T-helper 1 cell treated with Interleukin-12 subunit alpha and Interleukin-12 subunit beta and Interleukin-4 antibody, amounts not matched to agents 30 ng/mL and 1 ng/mL, for 36 hours (primary cell): ENCODE results near the gene DNAJC13. TPM values are rescaled to one million over a fixed set of nuclear protein-coding genes. Genes with fewer than 3 reads are reported as not detected.
"Not testable (repeated sequence)": the region's sequence is repeated elsewhere in the genome, so short reads cannot be mapped to it uniquely, and the experiment has no call there.

Experiments
- intact Hi-C: fragments of 100-400 bp; cut with micrococcal nuclease; formaldehyde crosslinking; loops from one replicate; pipeline ENCODE4 v1.15.1; 2024
- total RNA-seq: library from RNA; stranded (reverse); gene quantifications from 2 replicates; pipeline ENCODE4 v1.2.3, GENCODE V29; 2022

Gene DNAJC13
- total RNA-seq, 1 donor from 2014 or later, result 35.4 TPM

DNA sequence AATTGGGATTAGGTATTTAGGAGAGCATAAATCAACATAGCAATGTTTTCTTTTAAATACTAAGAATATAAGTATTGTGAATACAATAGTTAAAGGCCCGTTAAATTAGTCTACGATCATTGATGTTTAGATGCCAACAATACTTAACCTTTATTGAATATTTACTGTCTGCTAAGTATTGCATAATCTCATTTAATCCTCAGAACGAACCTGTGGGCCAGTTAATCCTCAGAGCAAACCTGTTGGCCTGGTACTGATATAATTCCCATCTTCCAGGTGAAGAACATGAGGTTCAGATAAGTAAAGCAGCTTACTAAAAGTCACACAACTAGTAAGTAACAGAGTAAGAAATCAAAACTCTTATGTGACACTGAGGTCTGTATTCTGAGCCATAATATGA, 122.4 kb downstream of the DNAJC13 start:
- intact Hi-C loops, result loop anchor here (5.0 kb wide), 1 partner anchor 883 kb away; no protein-coding TSS in a partner anchor

DNA sequence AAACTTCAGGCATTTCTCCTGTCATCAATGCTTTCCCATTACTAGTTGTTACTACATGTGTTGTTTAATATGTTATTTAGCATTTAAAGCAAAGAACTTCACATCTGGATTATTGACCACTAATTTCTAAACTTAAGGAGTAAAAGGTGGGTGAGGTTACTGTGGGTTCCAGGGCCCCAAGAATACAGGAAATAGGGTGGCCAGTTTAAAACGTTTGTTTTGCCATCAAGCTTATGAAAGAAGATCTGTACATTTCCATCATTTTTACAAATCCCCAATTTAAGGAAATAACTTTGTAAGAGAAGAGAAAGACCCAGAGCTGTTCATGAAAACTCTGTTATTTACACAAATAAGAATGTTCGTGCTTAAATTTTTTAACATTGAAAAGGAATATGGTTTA, 125.3 kb downstream of the DNAJC13 start:
- intact Hi-C loops, result no loop called here

- intact Hi-C loops, result no loop called here
Observed at GRCh38 chr3:132543011-132543739, 125.9 kb downstream of the DNAJC13 start.

GRCh38 chr3:132544130-132544529, 126.8 kb downstream of the DNAJC13 start:
- intact Hi-C loops, result no loop called here

- intact Hi-C loops, result no loop called here
Observed at GRCh38 chr3:132545471-132545870, 128.2 kb downstream of the DNAJC13 start.

DNA sequence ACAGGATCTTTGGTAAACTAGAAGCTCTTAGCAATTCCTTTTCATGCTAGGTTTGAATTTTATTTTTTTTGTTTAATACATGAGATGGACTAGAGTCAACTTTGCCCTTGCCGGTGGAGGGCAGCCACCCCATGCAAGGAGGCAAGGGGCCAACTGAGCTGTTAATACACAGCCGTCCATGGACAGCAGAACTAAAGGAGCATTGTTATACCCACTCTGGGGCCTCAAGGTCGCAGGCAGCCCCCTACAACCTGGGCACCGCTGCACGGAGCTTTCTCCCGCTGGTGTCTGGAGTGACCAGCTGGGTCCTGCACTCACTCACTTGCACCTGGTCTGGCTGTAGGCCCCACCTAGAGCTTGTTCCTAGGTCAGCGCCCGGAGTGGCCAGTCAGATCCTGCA, 131.9 kb downstream of the DNAJC13 start:
- intact Hi-C loops, result no loop called here

DNA sequence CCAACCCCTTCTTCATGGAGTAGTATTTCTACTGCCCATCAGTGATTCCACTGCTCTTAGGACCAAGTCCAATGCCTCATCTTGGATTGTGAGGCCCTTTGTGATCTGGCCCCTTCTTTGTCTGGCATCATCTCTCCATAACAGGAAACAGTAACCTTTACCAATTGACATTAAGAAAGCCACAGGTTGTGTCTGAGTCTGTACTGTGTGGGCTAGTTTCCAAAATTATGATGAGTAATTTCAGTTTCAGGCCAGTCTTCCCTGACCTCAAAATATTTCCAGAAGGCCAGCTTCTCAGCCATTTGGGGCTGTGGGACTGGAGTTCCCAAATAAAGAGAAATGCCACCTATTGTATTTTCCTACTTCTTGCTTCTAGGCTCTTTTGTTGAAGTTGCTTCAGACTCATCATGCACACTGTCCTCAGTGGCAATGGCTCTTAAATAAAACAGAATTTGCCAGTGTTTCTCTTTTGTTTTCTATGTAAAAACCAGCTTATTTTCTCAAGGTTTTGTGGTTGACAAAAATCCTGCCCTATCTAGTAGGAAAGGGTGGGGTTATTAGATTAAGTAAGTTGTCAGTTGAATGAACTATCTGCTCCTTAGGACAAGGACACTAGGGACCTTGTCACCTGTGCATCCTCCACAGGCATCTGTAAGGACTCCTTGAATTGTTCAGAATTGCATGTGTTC, 132.7 kb downstream of the DNAJC13 start:
- intact Hi-C loops, result no loop called here

DNA sequence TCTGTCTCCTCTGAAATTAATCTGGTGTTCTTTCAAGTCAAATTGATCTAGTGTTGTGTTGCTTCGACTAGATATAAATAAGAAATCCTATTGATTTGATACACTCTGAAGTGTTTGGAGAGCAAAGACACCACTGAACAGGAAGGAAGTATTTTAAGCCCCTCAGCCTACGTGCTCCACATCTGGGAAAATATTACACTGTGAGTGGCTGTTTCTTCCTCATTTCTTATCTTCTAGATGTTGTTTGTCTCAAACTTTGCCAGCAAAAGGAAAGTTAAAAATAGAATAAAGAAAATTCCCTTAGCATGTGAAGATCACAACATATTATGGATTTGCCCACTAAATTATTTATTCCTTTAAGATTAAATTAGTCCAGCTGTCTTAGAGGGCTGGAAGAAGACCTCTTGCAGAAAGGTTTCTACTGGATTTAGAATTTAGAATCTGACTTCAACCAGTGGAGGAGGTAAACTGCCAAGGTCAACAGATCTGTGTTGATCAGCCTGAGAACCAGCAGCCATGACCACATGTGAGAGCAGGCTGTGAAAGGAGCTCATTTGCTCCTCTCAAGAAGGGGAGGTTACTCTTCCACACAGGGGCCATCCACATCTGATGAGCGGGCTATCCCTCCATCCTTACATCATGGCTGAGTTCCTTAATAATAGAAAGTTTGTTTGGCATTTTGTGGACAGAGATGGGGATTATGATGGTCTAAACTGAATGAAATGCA, 133.4 kb downstream of the DNAJC13 start:
- intact Hi-C loops, result no loop called here

DNA sequence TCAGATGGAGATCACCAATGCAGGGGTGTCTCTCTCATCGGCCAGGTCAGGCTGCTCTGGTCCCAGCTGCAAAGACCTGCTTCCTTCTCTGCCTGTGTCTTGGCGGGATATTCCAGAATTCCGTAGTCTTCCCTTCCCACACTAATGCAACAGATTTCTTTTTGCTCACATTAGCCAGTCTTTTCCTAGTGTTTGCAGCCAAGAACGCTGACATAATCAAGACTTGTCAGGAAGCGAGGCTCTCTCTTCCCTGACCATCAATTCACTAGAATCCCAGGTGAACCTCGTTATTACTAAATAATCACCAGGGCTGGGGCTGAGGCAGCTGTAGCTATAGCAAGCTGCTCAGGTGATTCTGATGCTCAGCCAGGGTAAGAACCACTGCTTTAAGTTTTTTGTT, 136.5 kb downstream of the DNAJC13 start:
- intact Hi-C loops, result no loop called here

GRCh38 chr3:132554437-132554836, 137.1 kb downstream of the DNAJC13 start:
- intact Hi-C loops, result no loop called here

GRCh38 chr3:132555306-132556035, 138.2 kb downstream of the DNAJC13 start:
- intact Hi-C loops, result no loop called here

- intact Hi-C loops, result not testable (repeated sequence)
Observed at GRCh38 chr3:132556036-132556386, 138.7 kb downstream of the DNAJC13 start.

GRCh38 chr3:132556508-132557159, 139.3 kb downstream of the DNAJC13 start:
- intact Hi-C loops, result no loop called here

- intact Hi-C loops, result no loop called here
Observed at GRCh38 chr3:132561003-132561402, 143.7 kb downstream of the DNAJC13 start.

DNA sequence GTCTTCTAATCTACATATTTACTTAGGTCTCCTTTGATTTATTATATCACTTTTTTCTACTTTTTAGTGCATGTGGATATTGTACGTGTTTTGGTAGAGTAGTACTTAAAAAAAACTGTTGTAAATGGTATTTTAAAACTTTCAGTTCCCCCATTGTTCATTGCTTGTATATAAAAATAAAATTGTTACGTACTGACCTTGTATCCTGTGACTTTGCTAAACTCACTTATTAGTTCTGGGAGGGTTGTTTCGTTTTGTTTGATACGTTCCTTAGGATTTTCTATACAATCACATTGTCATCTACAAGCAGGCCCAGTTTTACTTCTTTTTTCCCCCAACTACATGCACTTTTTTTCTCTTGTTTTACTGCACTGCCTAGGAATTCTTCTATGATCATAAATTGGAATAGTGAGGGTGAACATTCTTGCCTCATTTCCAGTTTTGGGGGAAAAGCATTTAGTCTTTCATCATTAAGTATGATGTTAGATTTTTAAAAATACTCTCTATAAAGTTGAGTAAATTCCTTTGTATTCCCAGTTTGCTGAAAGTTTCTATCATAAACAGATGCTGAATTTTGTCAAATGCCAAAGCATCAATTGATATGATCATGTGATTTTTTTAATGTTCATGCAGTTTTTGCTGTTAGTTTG, 146.2 kb downstream of the DNAJC13 start:
- intact Hi-C loops, result no loop called here

DNA sequence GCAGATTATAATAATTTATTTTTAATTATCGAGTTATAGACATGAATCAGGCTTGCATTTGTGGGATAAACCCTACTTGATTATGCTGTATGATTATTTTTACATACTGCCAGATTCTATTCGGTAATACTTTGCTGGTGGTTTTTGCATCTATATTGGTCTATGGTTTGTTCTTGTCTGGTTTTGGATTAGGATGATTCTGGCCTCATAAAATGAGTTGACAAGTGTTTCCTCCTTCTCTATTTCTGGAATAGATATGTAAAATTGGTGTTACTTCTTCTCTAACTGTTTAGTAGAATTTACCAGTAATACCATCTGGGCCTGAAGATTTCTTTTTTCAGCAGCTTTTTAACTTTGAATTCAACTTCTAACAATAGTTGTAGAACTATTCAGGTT, 146.8 kb downstream of the DNAJC13 start:
- intact Hi-C loops, result no loop called here

- intact Hi-C loops, result no loop called here
Observed at GRCh38 chr3:132568422-132568821, 151.1 kb downstream of the DNAJC13 start.

GRCh38 chr3:132569153-132569552, 151.9 kb downstream of the DNAJC13 start:
- intact Hi-C loops, result no loop called here

DNA sequence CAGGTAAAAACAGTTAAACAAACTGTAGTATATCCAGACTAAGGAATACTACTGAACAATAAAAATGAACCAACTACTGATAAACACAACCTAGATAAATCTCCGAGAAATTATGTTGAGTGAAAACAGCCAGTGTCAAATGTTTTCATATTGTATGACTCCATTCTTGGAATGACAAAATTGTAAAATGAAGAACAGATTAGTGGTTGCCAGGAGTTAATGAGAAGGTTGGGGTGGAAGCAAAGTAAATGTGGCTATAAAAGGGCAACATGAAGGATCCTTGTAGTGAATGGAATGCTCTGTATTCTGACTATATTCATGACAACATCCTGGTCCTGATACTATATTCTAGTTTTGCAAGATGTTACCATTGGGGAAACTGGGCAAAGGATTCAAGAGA, 152.3 kb downstream of the DNAJC13 start:
- intact Hi-C loops, result no loop called here

DNA sequence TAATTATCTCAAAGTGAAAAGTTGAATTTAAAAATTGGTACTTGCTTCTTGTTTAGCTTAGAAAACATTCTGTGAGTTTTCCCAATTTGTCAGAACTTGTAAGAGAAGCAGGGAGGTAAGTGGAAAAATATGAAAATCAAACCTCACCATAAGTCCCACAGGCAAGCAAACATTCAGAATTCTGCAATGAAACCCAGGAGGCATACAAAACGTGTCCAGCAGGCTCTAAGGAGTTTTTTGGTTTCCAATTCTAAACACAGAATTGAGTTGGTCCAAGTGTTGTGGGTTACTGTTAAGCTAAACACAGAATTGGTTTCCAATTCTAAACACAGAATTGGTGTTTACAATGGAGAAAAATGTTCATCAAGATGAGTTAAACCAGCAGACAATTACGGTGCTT, 152.7 kb downstream of the DNAJC13 start:
- intact Hi-C loops, result no loop called here

- intact Hi-C loops, result no loop called here
Observed at GRCh38 chr3:132573797-132574211, 156.5 kb downstream of the DNAJC13 start.
